K562 (cell line): Measurements from ENCODE around the gene CCDC60. TPM values are rescaled to one million over a fixed set of nuclear protein-coding genes. Genes with fewer than 3 reads are reported as not detected.

Experiments used
- ATAC-seq: fragments of 200-7000 bp; cut with Tn5 transposase; 3 replicates; pipeline ENCODE4 v1.9.1; 2020; ENCODE audit warnings: moderate library complexity
- BruUV-seq: library from RNA; stranded (reverse); fragments of 400-500 nt; replicated peaks from 2 replicates; lab custom pipeline; 2021; lab: Mats Ljungman, UMichigan
- CTCF ChIA-PET: fragments of 300-600 bp; formaldehyde crosslinking; extraction: SDS; loops from one replicate; lab custom pipeline; 2021; ENCODE audit warnings: low intra/inter-chr PET ratio; lab: Yijun Ruan, JAX
- POLR2A ChIA-PET: fragments of 300-600, 350-650 bp; sonication (Branson Sonifier 250); formaldehyde crosslinking; extraction: SDS; loops from one replicate; lab custom pipeline; 2021; ENCODE audit warnings: antibody characterized with exemption, inconsistent platforms; lab: Yijun Ruan, JAX
- DNase-seq, 4 experiments: peaks; one replicate each; pipeline versions ENCODE4 v3.0.0 to v3.0.0-alpha.2; 2011 to 2018; ENCODE audit warnings: low spot score in 3 of 4, mixed read lengths in 3 of 4; ENCODE audit errors: extremely low read depth in 1 of 4
- FAIRE-seq: peaks from 2 replicates; lab custom pipeline; 2011; peaks lifted over from hg19 to GRCh38; lab: Jason Lieb, UNC
- H2AFZ ChIP-seq: 2 replicates; pipeline ENCODE4 v1.6.0; 2011; ENCODE audit warnings: low read depth, low read length, control low read depth, inconsistent platforms
- H3K27ac ChIP-seq: fragments of 200-600 bp; 3 replicates; pipeline ENCODE4 v1.8.0; 2011; ENCODE audit warnings: low read depth, mild to moderate bottlenecking, control low read depth, inconsistent platforms, low read length, moderate library complexity, mixed read lengths; ENCODE audit errors: extremely low read depth
- H3K27me3 ChIP-seq, 2 experiments: fragments of 300-600 bp in 1 of 2; 2 replicates in 1 of 2; 3 replicates in 1 of 2; pipeline versions ENCODE4 v1.6.0 to v1.8.0; 2011; ENCODE audit warnings: inconsistent platforms in 2 of 2, low read length in 2 of 2, mild to moderate bottlenecking in 1 of 2, mixed read lengths in 1 of 2, moderate library complexity in 1 of 2; ENCODE audit not compliant: control insufficient read depth in 2 of 2, insufficient read depth in 2 of 2
- H3K36me3 ChIP-seq: fragments of 300-600 bp; 3 replicates; pipeline ENCODE4 v1.8.0; 2011; ENCODE audit warnings: mild to moderate bottlenecking, low read length, inconsistent platforms; ENCODE audit not compliant: control insufficient read depth, insufficient read depth
- H3K4me1 ChIP-seq, 2 experiments: fragments of 200-600 bp in 1 of 2; replicated peaks in 1 of 2; 2 replicates in 1 of 2; 3 replicates in 1 of 2; pipeline versions ENCODE4 v1.5.1 to v1.8.0; 2011; ENCODE audit warnings: inconsistent platforms in 2 of 2, low read length in 2 of 2, mild to moderate bottlenecking in 1 of 2, mixed read lengths in 1 of 2, moderate library complexity in 1 of 2; ENCODE audit not compliant: control insufficient read depth in 2 of 2, insufficient read depth in 2 of 2
- H3K4me2 ChIP-seq: 2 replicates; pipeline ENCODE4 v1.6.1; 2011; ENCODE audit warnings: low read length, control low read depth, inconsistent platforms, mixed read lengths; ENCODE audit not compliant: insufficient read depth
- H3K4me3 ChIP-seq: fragments of 200-600 bp; sonication (generic), shearing (Covaris generic); 2 replicates; pipeline ENCODE4 v1.5.1; 2016; ENCODE audit warnings: control low read depth, inconsistent platforms
- H3K79me2 ChIP-seq: fragments of 200-600 bp; 3 replicates; pipeline ENCODE4 v1.8.0; 2011; ENCODE audit warnings: low read length, inconsistent platforms; ENCODE audit not compliant: control insufficient read depth, insufficient read depth
- H3K9ac ChIP-seq, 2 experiments: 2 replicates each; pipeline versions ENCODE4 v1.6.0 to v1.6.1; 2011; ENCODE audit warnings: low read depth in 2 of 2, low read length in 2 of 2, control low read depth in 1 of 2, inconsistent platforms in 1 of 2, mild to moderate bottlenecking in 1 of 2, mixed read lengths in 1 of 2; ENCODE audit not compliant: insufficient read depth in 1 of 2
- H3K9me1 ChIP-seq: one replicate; pipeline ENCODE4 v1.6.0; 2011; ENCODE audit warnings: inconsistent platforms, mild to moderate bottlenecking, low read length, moderate library complexity; ENCODE audit not compliant: control insufficient read depth, insufficient read depth
- H3K9me3 ChIP-seq: replicated peaks from 2 replicates; pipeline ENCODE4 v1.5.1; 2011; ENCODE audit warnings: low read depth, low read length, inconsistent platforms; ENCODE audit not compliant: control insufficient read depth, insufficient read depth
- H4K20me1 ChIP-seq: replicated peaks from 2 replicates; pipeline ENCODE4 v1.6.1; 2011; ENCODE audit warnings: low read length, inconsistent platforms, mixed read lengths; ENCODE audit not compliant: control insufficient read depth, insufficient read depth
- CREM ChIP-seq: IDR thresholded peaks from 2 replicates; pipeline ENCODE4 v1.6.1; 2014; ENCODE audit warnings: antibody characterized with exemption, low read depth
- FIP1L1 ChIP-seq: fragments of 200-400 bp; formaldehyde crosslinking; IDR thresholded peaks from 2 replicates; pipeline ENCODE4 v1.6.1; 2018; ENCODE audit warnings: mild to moderate bottlenecking, low read depth, low read length; ENCODE audit not compliant: poor library complexity, severe bottlenecking
- PTBP1 ChIP-seq: fragments of 200-400 bp; formaldehyde crosslinking; IDR thresholded peaks from 2 replicates; pipeline ENCODE4 v1.6.1; 2017; ENCODE audit warnings: low read depth, low read length
- SAP30 ChIP-seq: fragments of 200-600 bp; sonication (generic); IDR thresholded peaks from 2 replicates; pipeline ENCODE4 v1.6.1; 2012; ENCODE audit warnings: borderline replicate concordance, low read depth, mild to moderate bottlenecking, moderate library complexity, low read length, control low read depth, inconsistent platforms; ENCODE audit not compliant: insufficient read depth, poor library complexity, severe bottlenecking
- SP1 ChIP-seq: sonication (generic); formaldehyde crosslinking; IDR thresholded peaks from 2 replicates; pipeline ENCODE4 v1.8.1; 2022; ENCODE audit warnings: mild to moderate bottlenecking, missing genetic modification reagents
- ZNF436 ChIP-seq: fragments of 250-450, 450-650 bp; sonication (Bioruptor Pico); formaldehyde crosslinking; IDR thresholded peaks from 2 replicates; pipeline ENCODE4 v1.7.0; 2020; ENCODE audit warnings: mild to moderate bottlenecking
- WGBS: fragments of 100-300 bp; shearing (Covaris generic); methylation state at CpG from one replicate; pipeline ENCODE4 v1.1.6; 2016; ENCODE audit warnings: low coverage, mixed read lengths; ENCODE audit not compliant: insufficient coverage; ENCODE audit errors: missing lambda C conversion rate; 5-methylcytosine and 5-hydroxymethylcytosine counted together
- in situ Hi-C: fragments of 300-500 bp; cut with MboI; formaldehyde crosslinking; loops from 4 replicates; pipeline ENCODE4 v1.15.0; 2018; ENCODE audit warnings: inconsistent platforms, mixed read lengths
- intact Hi-C: fragments of 100-400 bp; cut with micrococcal nuclease; formaldehyde crosslinking; loops from 2 replicates; pipeline ENCODE4 v1.14.2; 2022
- polyA plus RNA-seq, 8 experiments: library from polyadenylated mRNA; depleted of rRNA in 4 of 8; stranded (reverse) in 5 of 8; unstranded in 3 of 8; fragments of >200 nt; fragmentation: Nextera tagmentation in 2 of 8; fragmentation: Illumina TruSeq in 1 of 8; extraction: Ambion mirVana in 2 of 8; extraction: Trizol in 1 of 8; gene quantifications; 2 replicates each; pipeline versions ENCODE4 v1.2.1 to v1.2.3, GENCODE V29; 2011 to 2014; ENCODE audit warnings: inconsistent platforms in 1 of 8, missing spikeins in 1 of 8
- total RNA-seq, 7 experiments: library from RNA; depleted of rRNA in 6 of 7; stranded (reverse); fragments of >200 nt in 6 of 7; fragmentation: Illumina TruSeq in 2 of 7; extraction: Trizol in 2 of 7; gene quantifications; 2 replicates each; pipeline versions ENCODE4 v1.2.1 to v1.2.3, GENCODE V29; 2011 to 2021; ENCODE audit warnings: low replicate concordance in 1 of 7
- TF ChIP-seq, protein P1 (sequence below): fragments of 450-650 bp; IDR thresholded peaks from 2 replicates; pipeline ENCODE4 v1.6.1; 2016; ENCODE audit warnings: mild to moderate bottlenecking, moderate library complexity
- TF ChIP-seq, protein P2 (sequence below): fragments of 450-650 bp; IDR thresholded peaks from 2 replicates; pipeline ENCODE4 v1.6.1; 2016; ENCODE audit warnings: missing biosample characterization, missing genetic modification characterization
- TF ChIP-seq, protein P3 (sequence below): fragments of 250-450 bp; sonication (Bioruptor Pico); IDR thresholded peaks from 2 replicates; pipeline ENCODE4 v1.4.0; 2020; ENCODE audit warnings: mild to moderate bottlenecking, moderate library complexity

CCDC60 gene
- total and polyA plus RNA-seq, 9 of the 15 experiments (the other 6 are each of a cell fraction or from before 2014, with no cell fraction given): not detected

DNA sequence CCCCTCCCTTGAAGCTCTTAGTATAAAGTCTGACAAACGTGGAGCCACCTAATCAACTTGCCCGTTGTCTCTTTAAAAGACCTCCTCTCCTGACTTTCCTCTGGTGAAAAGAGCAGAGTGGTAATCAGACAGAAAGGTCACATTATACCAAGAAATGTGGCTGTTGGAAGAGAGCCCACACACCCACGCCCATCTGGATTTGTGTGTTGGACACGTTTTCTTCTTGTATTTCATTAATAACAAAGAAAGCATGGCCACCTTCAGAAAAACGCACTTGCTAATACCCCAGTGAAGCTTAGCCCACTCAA lies 41.3 kb downstream of the CCDC60 start:
- no peak overlapping the region for H2AFZ ChIP-seq
- WGBS: 3% methylated on average over 5 of the region's 5 CpGs
- no peaks in the 10 kb centered on the region for H4K20me1 ChIP-seq
- H3K9me1 ChIP-seq: no peaks in the 10 kb centered on the region
- no peak for DNase-seq
- FAIRE-seq: no peak
- ChIA-PET CTCF (no interaction called here), POLR2A (no interaction called here)
- H3K27me3 ChIP-seq: peaks cover 0 to 11% of the 10 kb centered on the region in 2 experiments; a peak in 2 of 5 replicates
- H3K4me1 ChIP-seq: no peaks in the 10 kb centered on the region
- no peaks in the 10 kb centered on the region for H3K36me3 ChIP-seq
- no peak overlapping the region for H3K9ac ChIP-seq
- no peaks in the 10 kb centered on the region for H3K79me2 ChIP-seq
- BruUV-seq: no TSS peak
- in situ Hi-C loops: no loop called here
- H3K4me2 ChIP-seq: no peak overlapping the region
- H3K4me3 ChIP-seq: no peak overlapping the region
- intact Hi-C loops: no loop called here
- no peak overlapping the region for H3K27ac ChIP-seq
- H3K9me3 ChIP-seq: no peaks in the 10 kb centered on the region
- ATAC-seq: no peak
- TF ChIP-seq, protein P1, sequence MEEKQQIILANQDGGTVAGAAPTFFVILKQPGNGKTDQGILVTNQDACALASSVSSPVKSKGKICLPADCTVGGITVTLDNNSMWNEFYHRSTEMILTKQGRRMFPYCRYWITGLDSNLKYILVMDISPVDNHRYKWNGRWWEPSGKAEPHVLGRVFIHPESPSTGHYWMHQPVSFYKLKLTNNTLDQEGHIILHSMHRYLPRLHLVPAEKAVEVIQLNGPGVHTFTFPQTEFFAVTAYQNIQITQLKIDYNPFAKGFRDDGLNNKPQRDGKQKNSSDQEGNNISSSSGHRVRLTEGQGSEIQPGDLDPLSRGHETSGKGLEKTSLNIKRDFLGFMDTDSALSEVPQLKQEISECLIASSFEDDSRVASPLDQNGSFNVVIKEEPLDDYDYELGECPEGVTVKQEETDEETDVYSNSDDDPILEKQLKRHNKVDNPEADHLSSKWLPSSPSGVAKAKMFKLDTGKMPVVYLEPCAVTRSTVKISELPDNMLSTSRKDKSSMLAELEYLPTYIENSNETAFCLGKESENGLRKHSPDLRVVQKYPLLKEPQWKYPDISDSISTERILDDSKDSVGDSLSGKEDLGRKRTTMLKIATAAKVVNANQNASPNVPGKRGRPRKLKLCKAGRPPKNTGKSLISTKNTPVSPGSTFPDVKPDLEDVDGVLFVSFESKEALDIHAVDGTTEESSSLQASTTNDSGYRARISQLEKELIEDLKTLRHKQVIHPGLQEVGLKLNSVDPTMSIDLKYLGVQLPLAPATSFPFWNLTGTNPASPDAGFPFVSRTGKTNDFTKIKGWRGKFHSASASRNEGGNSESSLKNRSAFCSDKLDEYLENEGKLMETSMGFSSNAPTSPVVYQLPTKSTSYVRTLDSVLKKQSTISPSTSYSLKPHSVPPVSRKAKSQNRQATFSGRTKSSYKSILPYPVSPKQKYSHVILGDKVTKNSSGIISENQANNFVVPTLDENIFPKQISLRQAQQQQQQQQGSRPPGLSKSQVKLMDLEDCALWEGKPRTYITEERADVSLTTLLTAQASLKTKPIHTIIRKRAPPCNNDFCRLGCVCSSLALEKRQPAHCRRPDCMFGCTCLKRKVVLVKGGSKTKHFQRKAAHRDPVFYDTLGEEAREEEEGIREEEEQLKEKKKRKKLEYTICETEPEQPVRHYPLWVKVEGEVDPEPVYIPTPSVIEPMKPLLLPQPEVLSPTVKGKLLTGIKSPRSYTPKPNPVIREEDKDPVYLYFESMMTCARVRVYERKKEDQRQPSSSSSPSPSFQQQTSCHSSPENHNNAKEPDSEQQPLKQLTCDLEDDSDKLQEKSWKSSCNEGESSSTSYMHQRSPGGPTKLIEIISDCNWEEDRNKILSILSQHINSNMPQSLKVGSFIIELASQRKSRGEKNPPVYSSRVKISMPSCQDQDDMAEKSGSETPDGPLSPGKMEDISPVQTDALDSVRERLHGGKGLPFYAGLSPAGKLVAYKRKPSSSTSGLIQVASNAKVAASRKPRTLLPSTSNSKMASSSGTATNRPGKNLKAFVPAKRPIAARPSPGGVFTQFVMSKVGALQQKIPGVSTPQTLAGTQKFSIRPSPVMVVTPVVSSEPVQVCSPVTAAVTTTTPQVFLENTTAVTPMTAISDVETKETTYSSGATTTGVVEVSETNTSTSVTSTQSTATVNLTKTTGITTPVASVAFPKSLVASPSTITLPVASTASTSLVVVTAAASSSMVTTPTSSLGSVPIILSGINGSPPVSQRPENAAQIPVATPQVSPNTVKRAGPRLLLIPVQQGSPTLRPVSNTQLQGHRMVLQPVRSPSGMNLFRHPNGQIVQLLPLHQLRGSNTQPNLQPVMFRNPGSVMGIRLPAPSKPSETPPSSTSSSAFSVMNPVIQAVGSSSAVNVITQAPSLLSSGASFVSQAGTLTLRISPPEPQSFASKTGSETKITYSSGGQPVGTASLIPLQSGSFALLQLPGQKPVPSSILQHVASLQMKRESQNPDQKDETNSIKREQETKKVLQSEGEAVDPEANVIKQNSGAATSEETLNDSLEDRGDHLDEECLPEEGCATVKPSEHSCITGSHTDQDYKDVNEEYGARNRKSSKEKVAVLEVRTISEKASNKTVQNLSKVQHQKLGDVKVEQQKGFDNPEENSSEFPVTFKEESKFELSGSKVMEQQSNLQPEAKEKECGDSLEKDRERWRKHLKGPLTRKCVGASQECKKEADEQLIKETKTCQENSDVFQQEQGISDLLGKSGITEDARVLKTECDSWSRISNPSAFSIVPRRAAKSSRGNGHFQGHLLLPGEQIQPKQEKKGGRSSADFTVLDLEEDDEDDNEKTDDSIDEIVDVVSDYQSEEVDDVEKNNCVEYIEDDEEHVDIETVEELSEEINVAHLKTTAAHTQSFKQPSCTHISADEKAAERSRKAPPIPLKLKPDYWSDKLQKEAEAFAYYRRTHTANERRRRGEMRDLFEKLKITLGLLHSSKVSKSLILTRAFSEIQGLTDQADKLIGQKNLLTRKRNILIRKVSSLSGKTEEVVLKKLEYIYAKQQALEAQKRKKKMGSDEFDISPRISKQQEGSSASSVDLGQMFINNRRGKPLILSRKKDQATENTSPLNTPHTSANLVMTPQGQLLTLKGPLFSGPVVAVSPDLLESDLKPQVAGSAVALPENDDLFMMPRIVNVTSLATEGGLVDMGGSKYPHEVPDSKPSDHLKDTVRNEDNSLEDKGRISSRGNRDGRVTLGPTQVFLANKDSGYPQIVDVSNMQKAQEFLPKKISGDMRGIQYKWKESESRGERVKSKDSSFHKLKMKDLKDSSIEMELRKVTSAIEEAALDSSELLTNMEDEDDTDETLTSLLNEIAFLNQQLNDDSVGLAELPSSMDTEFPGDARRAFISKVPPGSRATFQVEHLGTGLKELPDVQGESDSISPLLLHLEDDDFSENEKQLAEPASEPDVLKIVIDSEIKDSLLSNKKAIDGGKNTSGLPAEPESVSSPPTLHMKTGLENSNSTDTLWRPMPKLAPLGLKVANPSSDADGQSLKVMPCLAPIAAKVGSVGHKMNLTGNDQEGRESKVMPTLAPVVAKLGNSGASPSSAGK: no peak
- TF ChIP-seq PTBP1 (no peak), CREM (no peak), SAP30 (no peak), SP1 (CRISPR knock-in tag) (no peak), ZNF436 (no peak), FIP1L1 (no peak)
- TF ChIP-seq, protein P2, sequence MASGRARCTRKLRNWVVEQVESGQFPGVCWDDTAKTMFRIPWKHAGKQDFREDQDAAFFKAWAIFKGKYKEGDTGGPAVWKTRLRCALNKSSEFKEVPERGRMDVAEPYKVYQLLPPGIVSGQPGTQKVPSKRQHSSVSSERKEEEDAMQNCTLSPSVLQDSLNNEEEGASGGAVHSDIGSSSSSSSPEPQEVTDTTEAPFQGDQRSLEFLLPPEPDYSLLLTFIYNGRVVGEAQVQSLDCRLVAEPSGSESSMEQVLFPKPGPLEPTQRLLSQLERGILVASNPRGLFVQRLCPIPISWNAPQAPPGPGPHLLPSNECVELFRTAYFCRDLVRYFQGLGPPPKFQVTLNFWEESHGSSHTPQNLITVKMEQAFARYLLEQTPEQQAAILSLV (tag): no peak
- TF ChIP-seq, protein P3, sequence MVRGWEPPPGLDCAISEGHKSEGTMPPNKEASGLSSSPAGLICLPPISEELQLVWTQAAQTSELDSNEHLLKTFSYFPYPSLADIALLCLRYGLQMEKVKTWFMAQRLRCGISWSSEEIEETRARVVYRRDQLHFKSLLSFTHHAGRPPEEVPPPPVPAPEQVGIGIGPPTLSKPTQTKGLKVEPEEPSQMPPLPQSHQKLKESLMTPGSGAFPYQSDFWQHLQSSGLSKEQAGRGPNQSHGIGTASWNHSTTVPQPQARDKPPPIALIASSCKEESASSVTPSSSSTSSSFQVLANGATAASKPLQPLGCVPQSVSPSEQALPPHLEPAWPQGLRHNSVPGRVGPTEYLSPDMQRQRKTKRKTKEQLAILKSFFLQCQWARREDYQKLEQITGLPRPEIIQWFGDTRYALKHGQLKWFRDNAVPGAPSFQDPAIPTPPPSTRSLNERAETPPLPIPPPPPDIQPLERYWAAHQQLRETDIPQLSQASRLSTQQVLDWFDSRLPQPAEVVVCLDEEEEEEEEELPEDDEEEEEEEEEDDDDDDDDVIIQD: no peak
